ENCODE data around the gene IL32.
"Not testable (repeated sequence)": the region's sequence is repeated elsewhere in the genome, so short reads cannot be mapped to it uniquely, and the experiment has no call there.

The IL32 gene

GRCh38 chr16:3028716-3029319 is 36.6 kb upstream of the IL32 start:
- no peak for DNase-seq

- no peak for DNase-seq
Measured at GRCh38 chr16:3029491-3030221, 35.8 kb upstream of the IL32 start.

- no peak for DNase-seq
Measured at GRCh38 chr16:3030222-3031212, 34.9 kb upstream of the IL32 start.

GRCh38 chr16:3032624-3033023 is 32.8 kb upstream of the IL32 start:
- no peak for DNase-seq

GRCh38 chr16:3035289-3035971 is 30.0 kb upstream of the IL32 start:
- DNase-seq: no peak

- DNase-seq: no peak
Measured at GRCh38 chr16:3035972-3036725, 29.3 kb upstream of the IL32 start.

GRCh38 chr16:3036726-3037315 is 28.6 kb upstream of the IL32 start, which contains the start of gene BICDL2:
TSS of gene BICDL2 (minus strand) at chr16:3036944. CDS start at chr16:3035496, 1,448 bp downstream.
- no peak for DNase-seq

- no peak for DNase-seq
Measured at GRCh38 chr16:3038256-3038655, 27.2 kb upstream of the IL32 start.

GRCh38 chr16:3038896-3039295 is 26.5 kb upstream of the IL32 start:
- no peak for DNase-seq

- no peak for DNase-seq
Measured at GRCh38 chr16:3042376-3042775, 23.1 kb upstream of the IL32 start.

- no peak for DNase-seq
Measured at GRCh38 chr16:3044708-3045107, 20.7 kb upstream of the IL32 start.

GRCh38 chr16:3045758-3046640 is 19.4 kb upstream of the IL32 start, which contains the start of gene MMP25:
TSS of gene MMP25 (plus strand) at chr16:3046561. CDS start at chr16:3046918, 357 bp downstream.
- DNase-seq: no peak

GRCh38 chr16:3046641-3047386 is 18.6 kb upstream of the IL32 start:
- no peak for DNase-seq

- DNase-seq: no peak
Measured at GRCh38 chr16:3047387-3047720, 18.1 kb upstream of the IL32 start.

GRCh38 chr16:3049921-3050481 is 15.4 kb upstream of the IL32 start:
- no peak for DNase-seq

GRCh38 chr16:3050487-3050886 is 15.0 kb upstream of the IL32 start:
- DNase-seq: no peak

GRCh38 chr16:3051009-3051408 is 14.4 kb upstream of the IL32 start:
- no peak for DNase-seq

- no peak for DNase-seq
Measured at GRCh38 chr16:3051494-3051893, 13.9 kb upstream of the IL32 start.

- not testable (repeated sequence) for DNase-seq
Measured at GRCh38 chr16:3052571-3053329, 12.7 kb upstream of the IL32 start.
